Kidney (tissue), 14 donors: ENCODE results near the gene PEPD. TPM values are rescaled to one million over a fixed set of nuclear protein-coding genes. Genes with fewer than 3 reads are reported as not detected.
A peak's percentile ranks its signal among the peaks of the same experiment; 100 is the strongest.

Experiments used
- DNase-seq, 5 donors: peaks; one replicate each; pipeline ENCODE4 v3.0.0-alpha.2; 2013 to 2020
- FAIRE-seq: peaks from 2 replicates; lab custom pipeline; 2012; peaks lifted over from hg19 to GRCh38; lab: Jason Lieb, UNC
- H3K27ac ChIP-seq, 2 donors: one replicate each; pipeline ENCODE4 v1.7.0; 2013; ENCODE audit warnings: low read depth in 2 of 2, low read length in 2 of 2, inconsistent platforms in 1 of 2
- H3K27me3 ChIP-seq: one replicate; pipeline ENCODE4 v1.7.1; 2013; ENCODE audit warnings: low read length, inconsistent platforms; ENCODE audit not compliant: control insufficient read depth, insufficient read depth
- H3K36me3 ChIP-seq, 3 donors: one replicate each; pipeline versions ENCODE4 v1.7.0 to v1.7.1; 2013; ENCODE audit warnings: low read length in 3 of 3, control low read depth in 1 of 3, inconsistent platforms in 1 of 3; ENCODE audit not compliant: insufficient read depth in 3 of 3, control insufficient read depth in 2 of 3
- H3K4me1 ChIP-seq, 3 donors: one replicate each; pipeline versions ENCODE4 v1.7.0 to v1.7.1; 2013; ENCODE audit warnings: low read length in 3 of 3, inconsistent platforms in 1 of 3, low read depth in 1 of 3; ENCODE audit not compliant: control insufficient read depth in 2 of 3, insufficient read depth in 2 of 3
- H3K4me3 ChIP-seq, 3 donors: one replicate each; pipeline versions ENCODE4 v1.7.0 to v1.8.1; 2013; ENCODE audit warnings: low read length in 3 of 3, control low read depth in 1 of 3, inconsistent platforms in 1 of 3
- H3K9ac ChIP-seq, 3 donors: one replicate each; pipeline versions ENCODE4 v1.7.0 to v1.7.1; 2013; ENCODE audit warnings: low read length in 3 of 3, control low read depth in 1 of 3, inconsistent platforms in 1 of 3
- H3K9me3 ChIP-seq, 3 donors: one replicate each; pipeline versions ENCODE4 v1.7.0 to v1.7.1; 2013; ENCODE audit warnings: low read length in 3 of 3, control low read depth in 1 of 3, inconsistent platforms in 1 of 3; ENCODE audit not compliant: control insufficient read depth in 2 of 3, insufficient read depth in 1 of 3
- CTCF ChIP-seq: IDR thresholded peaks from 3 replicates; pipeline ENCODE4 v1.5.1; 2012; ENCODE audit warnings: mild to moderate bottlenecking, moderate library complexity, borderline replicate concordance; ENCODE audit not compliant: insufficient read depth; ENCODE audit errors: extremely low read depth
- intact Hi-C: fragments of 100-400 bp; cut with DNase I; formaldehyde crosslinking; loops from one replicate; pipeline ENCODE4 v1.11.1; 2022
- polyA plus RNA-seq: library from polyadenylated mRNA; stranded (reverse); fragments of 350-450 nt; fragmentation: Illumina TruSeq; extraction: RNeasy Lipid Tissue Mini Kit (QIAGEN cat#74804); gene quantifications from one replicate; pipeline ENCODE4 v1.2.3, GENCODE V29; 2014; ENCODE audit warnings: low read depth, low replicate concordance; ENCODE audit not compliant: insufficient read depth
- total RNA-seq: library from RNA; stranded (reverse); fragmentation: NEBNext Ultra II Directional; extraction: Animal tissue kit (Norgen Biotek cat#: 25700); gene quantifications from one replicate; pipeline ENCODE4 v1.2.1, GENCODE V29; 2021
- donor health status: control.
- donor health status: control.
- donor health status: control.
- donor health status: control.
- donor health status: control.
- donor health status: DM: yes; HTN: yes; CAD: no.
- donor health status: Normal renal cell carcinoma (clear cell type).

Gene PEPD
- total and polyA plus RNA-seq, 2 donors from 2014 or later: 71.4 to 402 TPM

- Histone ChIP-seq H3K4me1 (peaks cover 0 to 2% (median 0%) of the 10 kb centered on the region in 3 donors), H3K4me3 (no peak overlapping the region), H3K36me3 (peaks cover 0 to 17% (median 13%) of the 10 kb centered on the region in 3 donors), H3K27me3 (no peaks in the 10 kb centered on the region), H3K9me3 (no peaks in the 10 kb centered on the region), H3K9ac (no peak overlapping the region), H3K27ac (no peak overlapping the region)
- TF ChIP-seq CTCF: no peak
- DNase-seq (peak in 1 of 5 donors; percentile 37), FAIRE-seq (no peak)
- intact Hi-C loops: no loop called here
These were observed 20.6 kb downstream of the PEPD start for GRCh38 chr19:33500991-33501390.

GRCh38 chr19:33500586-33500985, 21.0 kb downstream of the PEPD start:
- Histone ChIP-seq H3K36me3 (peaks cover 0 to 19% (median 13%) of the 10 kb centered on the region in 3 donors), H3K9ac (no peak overlapping the region), H3K4me3 (no peak overlapping the region), H3K4me1 (peaks cover 0 to 2% (median 0%) of the 10 kb centered on the region in 3 donors), H3K27me3 (no peaks in the 10 kb centered on the region), H3K27ac (no peak overlapping the region), H3K9me3 (no peaks in the 10 kb centered on the region)
- FAIRE-seq: no peak
- TF ChIP-seq CTCF: no peak
- intact Hi-C loops: no loop called here
- DNase-seq: peak in 2 of 5 donors; percentile 23 to 52

- peaks cover 0 to 2% (median 0%) of the 10 kb centered on the region in 3 donors for H3K4me1 ChIP-seq
- FAIRE-seq: no peak
- no peak overlapping the region for H3K27ac ChIP-seq
- H3K9me3 ChIP-seq: no peaks in the 10 kb centered on the region
- H3K9ac ChIP-seq: no peak overlapping the region
- intact Hi-C loops: no loop called here
- H3K36me3 ChIP-seq: peaks cover 0 to 19% (median 13%) of the 10 kb centered on the region in 3 donors
- H3K4me3 ChIP-seq: no peak overlapping the region
- no peaks in the 10 kb centered on the region for H3K27me3 ChIP-seq
- DNase-seq: peak in 2 of 5 donors; percentile 18 to 53
- TF ChIP-seq CTCF: no peak
These were observed 21.7 kb downstream of the PEPD start for GRCh38 chr19:33499671-33500506.
